LNCAP (cell line): ENCODE data around the gene MEI1.

Experiments used
- CTCF ChIP-seq: fragments of 450-650 bp; IDR thresholded peaks from 2 replicates; pipeline ENCODE4 v1.5.1; 2017; ENCODE audit warnings: mild to moderate bottlenecking

MEI1 gene

GRCh38 chr22:41758231-41758630 lies 58.9 kb downstream of the MEI1 start:
- no peak for TF ChIP-seq CTCF

GRCh38 chr22:41762980-41763779 lies 63.9 kb downstream of the MEI1 start:
- TF ChIP-seq CTCF, result peak; percentile 43

- no peak for TF ChIP-seq CTCF
Measured at GRCh38 chr22:41766476-41766875, 67.2 kb downstream of the MEI1 start.

- no peak for TF ChIP-seq CTCF
Measured at GRCh38 chr22:41768430-41768829, 69.1 kb downstream of the MEI1 start.

- TF ChIP-seq CTCF, result no peak
Measured at GRCh38 chr22:41770715-41771468, 71.6 kb downstream of the MEI1 start.

GRCh38 chr22:41772198-41772597 lies 72.9 kb downstream of the MEI1 start:
- no peak for TF ChIP-seq CTCF

GRCh38 chr22:41772645-41773044 lies 73.3 kb downstream of the MEI1 start:
- no peak for TF ChIP-seq CTCF
